Activated T-helper 1 cell treated with Interleukin-2 at 50 U/mL for 16 hours (primary cell): ENCODE measurements around the gene ATXN7L3B.

Source experiments
- DNase-seq: peaks from one replicate; pipeline ENCODE4 v3.0.0-alpha.2; 2020; ENCODE audit warnings: low read depth

Gene ATXN7L3B

GRCh38 chr12:74551291-74551690 lies 13.7 kb downstream of the ATXN7L3B start:
- no peak for DNase-seq

- DNase-seq = no peak
These were observed 14.6 kb downstream of the ATXN7L3B start for GRCh38 chr12:74552201-74552600.

GRCh38 chr12:74559728-74560127 lies 22.1 kb downstream of the ATXN7L3B start:
- no peak for DNase-seq

- DNase-seq = no peak
These were observed 26.3 kb downstream of the ATXN7L3B start for GRCh38 chr12:74563927-74564326.

- DNase-seq = no peak
These were observed 40.9 kb downstream of the ATXN7L3B start for GRCh38 chr12:74578486-74578885.

GRCh38 chr12:74579446-74579845 lies 41.8 kb downstream of the ATXN7L3B start:
- DNase-seq = no peak

- DNase-seq = no peak
These were observed 42.3 kb downstream of the ATXN7L3B start for GRCh38 chr12:74579981-74580380.

- no peak for DNase-seq
These were observed 43.8 kb downstream of the ATXN7L3B start for GRCh38 chr12:74581439-74581838.

GRCh38 chr12:74584483-74585062 lies 46.9 kb downstream of the ATXN7L3B start:
- no peak for DNase-seq

- no peak for DNase-seq
These were observed 48.6 kb downstream of the ATXN7L3B start for GRCh38 chr12:74586251-74586650.
